HG02642 (cell line): ENCODE data around the gene CYP2C9.
"Not testable (repeated sequence)": the region's sequence is repeated elsewhere in the genome, so short reads cannot be mapped to it uniquely, and the experiment has no call there.

Experiments used
- ATAC-seq: cut with Tn5 transposase; IDR thresholded peaks from one replicate; pipeline ENCODE4 v1.9.1; 2021; ENCODE audit warnings: mild to moderate bottlenecking; ENCODE audit not compliant: unreplicated experiment, poor library complexity

The CYP2C9 gene

DNA sequence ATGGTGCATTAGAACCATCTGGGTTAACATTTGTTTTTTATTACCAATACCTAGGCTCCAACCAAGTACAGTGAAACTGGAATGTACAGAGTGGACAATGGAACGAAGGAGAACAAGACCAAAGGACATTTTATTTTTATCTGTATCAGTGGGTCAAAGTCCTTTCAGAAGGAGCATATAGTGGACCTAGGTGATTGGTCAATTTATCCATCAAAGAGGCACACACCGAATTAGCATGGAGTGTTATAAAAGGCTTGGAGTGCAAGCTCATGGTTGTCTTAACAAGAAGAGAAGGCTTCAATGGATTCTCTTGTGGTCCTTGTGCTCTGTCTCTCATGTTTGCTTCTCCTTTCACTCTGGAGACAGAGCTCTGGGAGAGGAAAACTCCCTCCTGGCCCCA is at the start of gene CYP2C9:
TSS of gene CYP2C9 (plus strand) at position 276 of the 400 bp plus-strand sequence. CDS start at position 301, 25 bp downstream.
- ATAC-seq, result no peak

DNA sequence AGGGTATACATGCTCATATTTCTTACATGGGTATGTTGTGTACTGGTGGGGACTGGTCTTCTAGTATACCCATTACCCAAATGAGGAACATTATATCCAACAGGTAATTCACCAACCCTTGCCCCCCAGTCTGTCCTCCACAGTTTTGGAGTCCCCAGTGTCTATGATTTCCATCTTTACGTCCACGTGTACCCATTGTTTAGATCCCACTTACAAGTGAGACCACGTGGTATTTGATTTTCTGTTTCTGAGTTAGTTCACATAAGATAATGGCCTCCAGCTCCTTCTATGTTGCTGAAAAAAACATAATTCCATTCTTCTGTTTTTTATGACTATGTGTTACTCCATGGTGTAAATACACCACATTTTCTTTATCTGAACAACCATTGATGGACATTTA is 49.3 kb upstream of the CYP2C9 start:
- no peak for ATAC-seq

DNA sequence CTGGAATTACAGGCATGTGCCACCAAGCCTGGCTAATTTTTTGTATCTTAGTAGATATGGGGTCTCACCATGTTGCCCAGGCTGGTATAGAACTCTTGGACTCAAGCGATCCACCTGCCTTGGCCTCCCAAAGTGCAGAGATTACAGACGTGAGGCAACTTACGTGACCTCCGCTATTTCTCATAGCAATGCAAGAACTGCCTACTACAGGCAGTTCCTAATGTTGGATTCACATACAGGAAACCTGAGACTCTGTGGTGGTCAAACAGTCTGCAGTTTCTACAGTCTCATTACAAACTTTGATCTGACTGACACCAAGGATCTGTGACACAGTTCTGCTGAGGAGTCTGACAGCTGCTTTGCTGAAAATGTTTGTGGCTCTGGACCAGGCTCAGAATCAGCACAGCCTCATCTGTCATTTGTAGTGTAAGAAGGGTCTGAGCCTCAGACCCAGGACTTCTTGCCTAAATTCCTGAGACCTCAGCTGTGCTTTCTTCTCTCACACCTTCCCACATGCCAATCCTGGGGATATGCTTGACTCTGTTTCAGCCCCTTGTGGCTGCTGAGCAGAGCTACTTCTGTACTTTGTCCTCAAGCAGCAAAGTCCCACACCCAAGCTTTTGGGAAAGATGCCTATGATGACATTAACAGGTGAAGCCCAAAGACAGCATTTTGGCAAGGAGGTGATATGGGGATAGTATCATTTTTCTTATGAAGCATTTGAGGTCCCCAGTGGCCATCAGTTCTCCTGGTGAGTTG is 48.0 kb upstream of the CYP2C9 start:
- no peak for ATAC-seq

DNA sequence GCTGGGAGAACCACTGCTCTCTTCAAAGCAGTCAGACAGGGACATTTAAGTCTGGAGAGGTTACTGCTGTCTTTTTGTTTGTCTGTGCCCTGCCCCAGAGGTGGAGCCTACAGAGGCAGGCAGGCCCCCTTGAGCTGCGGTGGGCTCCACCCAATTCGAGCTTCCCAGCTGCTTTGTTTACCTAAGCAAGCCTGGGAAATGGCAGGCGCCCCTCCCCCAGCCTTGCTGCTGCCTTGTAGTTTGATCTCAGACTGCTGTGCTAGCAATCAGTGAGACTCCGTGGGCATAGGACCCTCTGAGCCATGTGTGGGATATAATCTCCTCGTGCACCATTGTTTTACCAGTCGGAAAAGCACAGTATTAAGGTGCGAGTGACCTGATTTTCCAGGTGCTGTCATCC is 40.0 kb upstream of the CYP2C9 start:
- not testable (repeated sequence) for ATAC-seq

DNA sequence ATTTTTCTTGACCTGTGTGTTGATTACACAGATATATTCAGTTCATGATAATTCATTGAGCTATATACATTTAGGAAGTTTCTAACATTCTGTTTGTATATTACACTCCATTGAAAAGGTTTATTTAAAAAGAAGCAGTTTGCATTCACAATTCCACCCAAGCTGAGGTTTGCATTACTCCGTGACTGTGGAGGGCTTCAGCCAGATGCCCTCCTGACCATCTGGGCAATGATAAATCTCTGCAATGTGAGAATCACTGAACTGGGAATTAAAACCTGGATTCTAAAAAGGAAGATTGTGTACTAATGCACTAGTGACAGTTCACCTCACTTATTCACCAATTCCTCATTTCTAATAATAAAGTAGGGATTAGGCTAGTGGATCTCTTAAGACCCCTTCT is 36.4 kb upstream of the CYP2C9 start:
- ATAC-seq, result no peak

DNA sequence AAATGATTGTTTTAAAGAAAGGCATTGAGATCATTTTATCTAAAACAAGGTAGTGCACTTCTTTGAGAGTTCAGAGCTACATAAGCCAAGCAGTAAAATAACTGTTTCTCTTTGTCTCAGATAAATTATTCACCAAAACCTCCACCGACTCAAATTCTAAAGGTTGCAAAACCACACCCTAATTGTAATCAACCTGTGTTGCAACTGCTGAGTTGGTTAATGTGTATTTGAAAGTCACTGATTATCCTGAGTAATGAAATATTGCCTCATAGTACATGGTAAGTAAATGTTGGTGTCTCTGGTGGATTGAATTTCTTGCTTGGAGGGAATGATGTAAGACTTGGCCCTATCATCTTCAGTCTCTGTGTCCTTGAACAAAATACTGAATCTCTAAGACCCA is 35.9 kb upstream of the CYP2C9 start:
- ATAC-seq, result no peak

DNA sequence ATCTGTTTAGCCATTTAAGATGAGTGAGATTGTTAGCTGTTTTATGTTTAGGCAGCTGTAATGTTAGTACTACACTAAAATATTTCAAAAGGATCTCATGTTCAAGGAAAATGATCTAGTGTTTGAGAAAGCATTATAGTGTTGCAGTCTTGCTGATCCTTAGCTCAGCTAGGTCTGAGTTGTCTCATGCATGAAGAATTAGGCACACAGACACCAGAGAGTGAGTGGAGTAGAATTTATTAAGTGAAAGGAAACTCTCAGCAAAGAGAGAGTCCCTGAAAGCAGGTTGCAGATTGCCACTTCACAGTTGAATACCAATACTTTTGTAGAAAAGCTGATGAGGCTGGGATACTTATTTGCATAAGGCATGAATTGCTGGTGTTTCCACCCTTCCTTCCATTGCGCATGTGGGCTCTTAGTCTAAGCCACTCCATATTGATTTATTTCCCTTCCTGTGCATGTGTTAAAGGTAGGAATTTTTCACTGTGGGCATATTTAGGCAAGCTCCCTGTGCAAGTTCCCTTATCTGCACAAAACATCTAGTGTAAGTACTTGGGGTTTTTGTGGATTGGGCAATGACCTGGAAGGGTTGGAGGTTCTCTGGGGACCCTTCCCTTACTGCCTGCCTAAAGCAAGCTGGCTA is 33.8 kb upstream of the CYP2C9 start:
- not testable (repeated sequence) for ATAC-seq

DNA sequence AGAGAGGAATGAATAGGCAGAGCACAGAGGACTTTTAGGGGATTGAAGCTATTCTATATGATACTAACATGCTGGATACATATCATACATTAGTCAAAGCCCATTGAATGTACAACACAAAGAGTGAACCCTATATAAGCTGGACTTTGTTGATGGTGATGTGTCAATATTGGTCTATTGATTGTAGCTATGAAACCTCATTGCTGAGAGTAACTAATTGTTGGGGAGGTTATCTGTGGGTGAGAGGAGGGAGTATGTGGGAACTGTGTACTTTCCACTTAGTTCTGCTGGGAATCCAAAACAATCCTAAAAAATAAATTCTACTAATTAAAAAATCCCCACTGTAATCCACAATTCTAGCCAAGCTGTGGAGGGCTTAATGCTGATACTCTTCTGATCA is 22.0 kb upstream of the CYP2C9 start:
- no peak for ATAC-seq

DNA sequence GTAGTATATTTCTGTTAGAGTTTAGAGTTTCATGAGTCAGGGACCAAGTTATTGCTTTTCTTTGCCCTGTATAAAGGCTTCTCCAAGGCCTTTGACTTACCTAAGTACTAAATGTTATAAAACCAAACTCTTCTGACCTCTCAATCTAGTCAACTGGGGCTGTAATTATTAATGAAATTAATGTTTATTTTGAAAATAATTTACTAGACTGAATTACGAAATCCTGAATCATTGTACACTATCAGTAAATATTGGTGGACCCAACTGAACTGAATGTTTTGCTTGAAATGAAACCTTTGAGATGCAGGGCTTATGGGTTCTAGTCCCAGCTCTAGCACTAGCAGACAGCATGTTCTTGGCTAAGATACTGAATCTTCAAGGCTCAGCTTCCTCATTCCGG is 1.7 kb upstream of the CYP2C9 start:
- no peak for ATAC-seq

DNA sequence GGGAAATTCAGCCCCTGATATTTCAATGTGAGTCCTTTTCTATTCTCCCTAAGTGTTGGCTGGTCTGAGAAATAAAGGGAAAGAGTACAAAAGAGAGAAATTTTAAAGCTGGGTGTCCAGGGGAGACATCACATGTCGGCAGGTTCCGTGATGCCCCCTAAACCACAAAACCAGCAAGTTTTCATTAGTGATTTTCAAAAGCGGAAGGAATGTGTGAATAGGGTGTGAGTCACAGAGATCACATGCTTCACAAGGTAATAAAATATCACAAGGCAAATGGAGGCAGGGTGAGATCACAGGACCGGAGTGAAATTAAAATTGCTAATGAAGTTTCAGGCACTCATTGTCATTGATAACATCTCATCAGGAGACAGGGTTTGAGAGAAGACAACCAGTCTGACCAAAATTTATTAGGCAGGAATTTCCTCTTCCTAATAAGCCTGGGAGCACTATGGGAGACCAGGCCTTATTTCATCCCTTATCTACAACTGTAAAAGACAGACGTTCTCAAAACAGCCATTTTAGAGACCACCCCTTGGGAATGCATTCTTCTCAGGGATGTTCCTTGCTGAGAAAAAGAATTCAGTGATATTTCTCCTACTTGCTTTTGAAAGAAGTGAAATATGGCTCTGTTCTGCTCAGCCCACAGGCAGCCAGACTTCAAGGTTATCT is 5.1 kb downstream of the CYP2C9 start:
- not testable (repeated sequence) for ATAC-seq

DNA sequence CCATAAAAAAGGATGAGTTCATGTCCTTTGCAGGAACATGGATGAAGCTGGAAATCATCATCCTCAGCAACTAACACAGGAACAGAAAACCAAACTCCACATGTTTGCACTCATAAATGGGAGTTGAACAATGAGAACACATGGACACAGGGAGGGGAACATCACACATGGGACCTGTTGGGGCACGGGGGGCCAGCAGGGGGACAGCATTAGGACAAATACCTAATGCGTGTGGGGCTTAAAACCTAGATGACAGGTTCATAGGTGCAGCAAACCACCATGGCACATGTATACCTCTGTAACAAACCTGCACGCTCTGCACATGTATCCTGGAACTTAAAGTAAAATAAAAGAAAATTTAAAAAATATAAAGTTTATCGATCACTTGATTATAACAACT is 7.7 kb downstream of the CYP2C9 start:
- ATAC-seq, result not testable (repeated sequence)

DNA sequence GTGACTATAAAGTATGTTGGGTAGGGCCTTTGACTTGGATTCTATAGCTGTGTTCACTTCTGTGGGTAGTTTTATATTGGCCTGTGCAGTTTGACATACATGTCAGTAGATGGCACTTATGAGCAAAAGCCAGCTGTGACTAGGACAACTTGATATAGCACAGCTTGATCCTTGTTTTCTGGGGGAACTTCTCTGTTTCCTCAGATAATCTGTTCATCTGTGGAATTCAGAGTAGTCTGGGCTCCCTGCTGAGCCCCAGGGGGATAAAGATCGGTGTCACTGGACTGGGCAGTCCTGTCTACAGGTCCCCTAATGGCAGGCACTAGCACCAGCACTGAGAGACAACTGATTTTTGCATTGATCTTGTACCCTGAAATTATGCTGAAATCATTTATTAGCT is 25.4 kb downstream of the CYP2C9 start:
- ATAC-seq, result peak; percentile 57

DNA sequence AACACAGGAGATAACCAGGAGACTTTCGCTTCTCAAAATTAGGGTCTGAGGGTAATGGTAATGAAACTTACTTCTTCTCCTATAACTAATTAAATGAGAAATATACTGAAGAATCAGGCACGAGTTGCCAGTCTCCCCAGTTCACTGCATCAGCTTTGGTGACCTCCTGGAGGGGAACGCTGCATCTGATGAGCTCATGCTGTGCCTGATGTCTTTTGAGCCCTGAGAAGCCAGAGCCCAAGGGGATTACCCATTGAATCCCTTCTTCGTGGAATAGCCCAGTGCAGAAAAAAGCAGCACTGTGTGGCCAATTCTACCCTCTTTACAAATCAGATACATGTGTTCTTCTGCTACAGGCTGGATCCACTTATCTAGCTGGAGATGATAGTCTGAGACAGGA is 45.1 kb downstream of the CYP2C9 start:
- ATAC-seq, result no peak

DNA sequence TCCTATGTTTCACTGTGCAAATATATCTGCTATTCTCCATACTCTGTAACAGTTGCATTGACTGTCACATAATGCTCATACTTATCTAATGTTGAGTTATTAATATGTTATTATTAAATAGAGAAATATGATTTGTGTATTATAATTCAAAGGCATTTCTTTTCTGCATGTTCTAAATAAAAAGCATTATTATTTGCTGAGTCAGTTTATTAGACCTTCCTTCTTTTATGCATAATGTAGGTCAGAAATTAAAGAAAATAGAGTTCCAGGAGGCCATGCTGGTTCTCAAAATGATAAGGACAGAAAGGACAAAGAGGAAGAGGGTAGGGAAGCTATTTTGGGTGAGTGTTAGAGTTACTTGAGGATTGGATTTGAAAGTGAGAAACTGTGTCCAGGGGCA is 50.7 kb downstream of the CYP2C9 start:
- ATAC-seq, result no peak

DNA sequence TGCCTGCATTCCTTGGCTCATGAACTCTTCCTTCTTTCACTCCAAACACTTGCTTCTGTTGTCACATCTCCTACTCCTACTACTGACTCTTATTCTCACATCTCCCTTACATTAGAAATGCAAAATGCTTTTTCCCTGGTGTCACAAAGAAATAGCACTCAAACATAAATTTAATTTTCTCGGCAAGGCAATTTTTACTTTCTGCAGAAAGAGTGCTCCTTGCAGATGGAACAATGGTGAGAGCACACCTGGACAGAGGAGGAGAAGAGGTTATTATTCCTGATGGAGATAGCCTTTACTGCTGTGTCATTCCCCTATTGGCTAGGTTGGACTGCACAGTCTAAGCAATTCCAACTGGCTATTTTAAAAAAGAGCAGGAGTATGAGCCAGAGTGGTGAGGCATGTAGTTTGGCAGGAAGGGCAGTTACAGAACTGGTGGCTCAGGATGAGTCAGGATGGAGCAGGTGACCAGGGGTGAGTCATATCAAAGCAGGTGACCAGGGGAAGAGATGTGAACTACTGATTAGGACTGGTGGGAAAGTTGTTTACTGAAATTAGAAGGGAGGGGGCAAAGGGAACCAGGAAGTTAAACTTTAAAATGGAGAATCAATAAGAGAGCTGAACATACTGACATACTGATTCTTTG is 52.9 kb downstream of the CYP2C9 start:
- ATAC-seq, result no peak

DNA sequence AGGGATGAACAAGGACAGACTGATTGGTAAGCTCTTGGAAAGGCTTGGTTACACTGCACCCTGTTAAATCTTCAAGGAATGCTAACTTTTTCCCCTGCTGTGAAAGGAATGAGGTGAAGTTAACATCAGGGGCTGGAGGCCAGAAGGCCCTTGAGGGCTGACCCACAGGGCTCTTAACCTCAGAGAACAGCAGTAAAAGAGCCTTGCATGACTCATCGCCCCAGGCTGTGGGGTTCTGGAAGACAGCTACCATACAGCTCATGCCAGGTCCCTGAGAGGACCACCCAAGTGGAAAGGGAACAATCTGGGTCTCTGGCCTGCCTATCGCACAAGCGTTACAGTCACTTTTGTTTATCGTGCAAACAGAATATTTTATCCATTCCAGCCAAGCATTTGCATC is 54.4 kb downstream of the CYP2C9 start:
- ATAC-seq, result no peak

DNA sequence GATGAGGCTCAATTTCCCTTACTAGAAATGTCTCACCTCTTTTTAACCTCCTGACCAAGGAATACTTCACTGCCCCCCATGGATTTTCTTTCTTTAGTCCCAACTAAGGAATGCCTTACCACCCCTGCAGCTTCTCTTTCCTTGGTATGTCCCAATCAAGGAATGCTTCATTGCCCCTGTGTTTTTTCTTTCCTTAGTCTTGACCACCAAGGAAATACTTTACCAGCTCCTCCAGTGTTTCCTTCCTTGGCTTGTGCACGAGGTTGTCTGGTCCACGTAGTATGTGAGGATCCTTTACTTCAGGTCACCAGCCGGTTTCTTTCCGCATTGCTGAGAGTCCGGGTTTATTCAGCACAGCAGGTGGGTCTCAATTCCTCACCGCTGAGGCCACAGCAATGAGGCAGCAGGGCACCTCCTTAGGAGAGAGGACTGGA is 59.3 kb downstream of the CYP2C9 start:
- no peak for ATAC-seq

DNA sequence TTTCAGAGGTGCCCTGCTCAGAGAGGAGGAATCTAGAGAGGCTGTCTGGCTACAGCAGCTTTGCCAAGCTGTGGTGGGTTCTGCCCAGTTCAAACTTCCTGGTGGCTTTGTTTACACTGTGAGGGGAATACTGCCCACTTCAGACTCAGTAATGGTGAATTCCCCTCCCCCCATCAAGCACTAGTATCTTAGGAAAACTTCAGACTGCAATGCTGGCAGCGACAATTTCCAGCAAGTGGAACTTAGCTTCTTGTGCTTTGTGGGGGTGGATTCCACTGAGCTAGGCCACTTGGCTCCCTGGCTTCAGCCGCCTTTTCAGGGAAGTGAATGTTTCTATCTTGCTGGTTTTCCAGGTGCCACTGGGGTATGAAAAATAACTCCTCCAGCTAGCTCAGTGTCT is 88.0 kb downstream of the CYP2C9 start:
- no peak for ATAC-seq

DNA sequence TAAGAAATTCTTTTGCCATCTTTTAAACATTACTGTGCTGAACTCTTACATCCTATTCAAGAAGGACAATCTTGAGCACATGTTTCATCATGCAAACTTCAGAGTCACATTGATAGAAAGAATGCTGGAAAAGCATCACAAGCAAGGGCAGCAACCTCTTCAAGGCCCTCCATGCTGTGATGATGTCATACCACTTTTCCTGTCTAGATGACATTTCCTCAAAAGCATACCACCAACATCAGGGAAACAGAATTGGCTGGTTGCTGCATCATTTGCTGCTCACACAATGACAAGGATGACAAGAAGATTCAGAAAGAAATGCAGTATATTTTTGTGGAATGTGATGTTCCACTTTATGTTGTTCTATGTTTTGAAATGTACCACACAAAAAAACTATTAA is 93.2 kb downstream of the CYP2C9 start:
- no peak for ATAC-seq

DNA sequence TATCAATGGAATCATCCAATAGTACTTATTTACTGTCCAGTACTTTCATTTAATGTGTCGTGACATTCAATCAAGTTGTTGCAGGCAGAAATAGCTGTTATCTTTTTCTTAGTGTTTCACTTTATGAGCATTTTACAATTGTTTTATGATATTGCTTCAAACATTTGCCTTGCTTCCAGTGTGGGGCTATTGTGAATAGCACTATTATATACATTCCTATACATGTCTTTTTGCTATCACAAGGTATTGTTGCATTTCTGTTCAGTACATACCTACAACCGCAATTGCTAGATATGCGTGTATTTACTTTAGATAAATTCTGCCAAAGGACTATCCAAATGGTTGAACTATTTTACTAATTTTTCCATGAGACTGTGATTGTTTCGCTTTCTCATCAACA is 95.9 kb downstream of the CYP2C9 start:
- no peak for ATAC-seq
